Esophagus muscularis mucosa (tissue), 4 donors: ENCODE measurements around the gene PREP. TPM values are rescaled to one million over a fixed set of nuclear protein-coding genes. Genes with fewer than 3 reads are reported as not detected.

Experiments
- DNase-seq: peaks from one replicate; pipeline ENCODE4 v3.0.0-alpha.2; 2017; ENCODE audit errors: extremely low spot score
- H3K27ac ChIP-seq, 4 donors: fragments of 200-600 bp; sonication (generic); replicated peaks in 1 of 4; 1 replicate in 3 of 4; 2 replicates in 1 of 4; pipeline ENCODE4 v1.5.1; 2016 to 2019; ENCODE audit warnings: mild to moderate bottlenecking in 1 of 4
- H3K27me3 ChIP-seq, 4 donors: fragments of 200-600 bp; sonication (generic); one replicate each; pipeline versions ENCODE4 v1.5.1 to v1.6.0; 2016 to 2019
- H3K36me3 ChIP-seq, 4 donors: fragments of 200-600 bp; sonication (generic); one replicate each; pipeline ENCODE4 v1.5.1; 2016 to 2019
- H3K4me1 ChIP-seq, 4 donors: fragments of 200-600 bp; sonication (generic); one replicate each; pipeline ENCODE4 v1.5.1; 2016 to 2019
- H3K4me3 ChIP-seq, 4 donors: fragments of 200-600 bp; sonication (generic); 1 replicate in 2 of 4; 2 replicates in 2 of 4; pipeline ENCODE4 v1.5.1; 2016 to 2019; ENCODE audit warnings: mild to moderate bottlenecking in 4 of 4, moderate library complexity in 1 of 4
- H3K9me3 ChIP-seq, 4 donors: fragments of 200-600 bp; sonication (generic); 1 replicate in 3 of 4; 2 replicates in 1 of 4; pipeline ENCODE4 v1.5.1; 2016 to 2019
- CTCF ChIP-seq, 3 experiments: fragments of 200-600 bp in 2 of 3; fragments of 450-650 bp in 1 of 3; sonication (generic) in 2 of 3; IDR thresholded peaks; one replicate each; pipeline ENCODE4 v1.5.1; 2017 to 2019; ENCODE audit warnings: antibody characterized with exemption in 3 of 3, mild to moderate bottlenecking in 2 of 3, moderate library complexity in 1 of 3
- EP300 ChIP-seq: sonication (generic); formaldehyde crosslinking; IDR thresholded peaks from one replicate; pipeline ENCODE4 v1.6.1; 2017; ENCODE audit warnings: antibody characterized with exemption
- POLR2A ChIP-seq: fragments of 450-650 bp; IDR thresholded peaks from one replicate; pipeline ENCODE4 v1.6.1; 2017; ENCODE audit warnings: antibody characterized with exemption, moderate library complexity, mild to moderate bottlenecking, low read depth
- POLR2AphosphoS5 ChIP-seq, 2 donors: sonication (generic); formaldehyde crosslinking; IDR thresholded peaks; one replicate each; pipeline ENCODE4 v1.6.1; 2017; ENCODE audit warnings: antibody characterized with exemption in 2 of 2
- WGBS: methylation state at CpG from one replicate; pipeline ENCODE4 v1.1.5; 2018; 5-methylcytosine and 5-hydroxymethylcytosine counted together
- intact Hi-C: fragments of 100-400 bp; cut with DNase I; formaldehyde crosslinking; loops from one replicate; pipeline ENCODE4 v1.15.1; 2023
- total RNA-seq, 4 donors: library from RNA; depleted of rRNA; stranded (reverse); fragments of >200 nt; gene quantifications; one replicate each; pipeline versions ENCODE4 v1.1.0 to v1.2.1, GENCODE V29; 2016

Gene PREP
- total RNA-seq, 4 donors from 2014 or later: 17.9 to 21.6 (median 19.0) TPM

GRCh38 chr6:105382496-105382895, 20.4 kb downstream of the PREP start:
- Histone ChIP-seq H3K9me3 (no peaks in the 10 kb centered on the region), H3K27ac (no peak overlapping the region), H3K36me3 (peaks cover 0 to 12% (median 5%) of the 10 kb centered on the region in 4 donors), H3K4me3 (no peak overlapping the region), H3K4me1 (peaks cover 7 to 16% (median 13%) of the 10 kb centered on the region in 4 donors), H3K27me3 (no peaks in the 10 kb centered on the region)
- TF ChIP-seq POLR2A (no peak), EP300 (no peak), CTCF (IDR thresholded peaks at IDR 0.05) (no peak), POLR2AphosphoS5 (IDR thresholded peaks at IDR 0.05) (no peak)
- 85% methylated on average over 2 of the region's 2 CpGs for WGBS
- DNase-seq: no peak
- intact Hi-C loops: no loop called here

GRCh38 chr6:105380634-105381033, 22.2 kb downstream of the PREP start:
- H3K27me3 ChIP-seq: no peaks in the 10 kb centered on the region
- H3K4me1 ChIP-seq: peaks cover 7 to 16% (median 13%) of the 10 kb centered on the region in 4 donors
- intact Hi-C loops: no loop called here
- peaks cover 0 to 15% (median 12%) of the 10 kb centered on the region in 4 donors for H3K36me3 ChIP-seq
- no peak for DNase-seq
- WGBS: 80% methylated on average over 2 of the region's 2 CpGs
- no peak overlapping the region for H3K27ac ChIP-seq
- no peaks in the 10 kb centered on the region for H3K9me3 ChIP-seq
- no peak overlapping the region for H3K4me3 ChIP-seq
- TF ChIP-seq POLR2A (no peak), POLR2AphosphoS5 (IDR thresholded peaks at IDR 0.05) (no peak)

- H3K4me1 ChIP-seq: no peaks in the 10 kb centered on the region
- no peak overlapping the region for H3K4me3 ChIP-seq
- 96% methylated on average over 3 of the region's 3 CpGs for WGBS
- H3K27me3 ChIP-seq: no peaks in the 10 kb centered on the region
- H3K9me3 ChIP-seq: no peaks in the 10 kb centered on the region
- no peak for DNase-seq
- intact Hi-C loops: no loop called here
- no peak overlapping the region for H3K27ac ChIP-seq
- TF ChIP-seq CTCF (IDR thresholded peaks at IDR 0.05): no peak
- TF ChIP-seq POLR2A: no peak
- no peak for TF ChIP-seq EP300
- TF ChIP-seq POLR2AphosphoS5 (IDR thresholded peaks at IDR 0.05): no peak
- peaks cover 19 to 48% (median 34%) of the 10 kb centered on the region in 4 donors for H3K36me3 ChIP-seq
Observed at GRCh38 chr6:105375797-105376196, 27.1 kb downstream of the PREP start.

GRCh38 chr6:105374010-105374420, 28.9 kb downstream of the PREP start:
- Histone ChIP-seq H3K9me3 (no peaks in the 10 kb centered on the region), H3K4me1 (no peaks in the 10 kb centered on the region), H3K36me3 (peaks cover 17 to 53% (median 33%) of the 10 kb centered on the region in 4 donors), H3K4me3 (no peak overlapping the region), H3K27ac (no peak overlapping the region), H3K27me3 (no peaks in the 10 kb centered on the region)
- no peak for DNase-seq
- TF ChIP-seq EP300: no peak
- no peak for TF ChIP-seq POLR2AphosphoS5 (IDR thresholded peaks at IDR 0.05)
- TF ChIP-seq POLR2A: no peak
- TF ChIP-seq CTCF (IDR thresholded peaks at IDR 0.05): no peak
- WGBS: 79% methylated on average over 4 of the region's 4 CpGs
- intact Hi-C loops: no loop called here

GRCh38 chr6:105373481-105373880, 29.4 kb downstream of the PREP start:
- WGBS: 97% methylated on average over 6 of the region's 6 CpGs
- no peak for DNase-seq
- H3K27ac ChIP-seq: no peak overlapping the region
- intact Hi-C loops: no loop called here
- H3K4me3 ChIP-seq: no peak overlapping the region
- TF ChIP-seq POLR2A: no peak
- no peak for TF ChIP-seq POLR2AphosphoS5 (IDR thresholded peaks at IDR 0.05)
- TF ChIP-seq EP300: no peak
- TF ChIP-seq CTCF (IDR thresholded peaks at IDR 0.05): no peak
- peaks cover 18 to 59% (median 36%) of the 10 kb centered on the region in 4 donors for H3K36me3 ChIP-seq
- no peaks in the 10 kb centered on the region for H3K9me3 ChIP-seq
- H3K4me1 ChIP-seq: no peaks in the 10 kb centered on the region
- no peaks in the 10 kb centered on the region for H3K27me3 ChIP-seq
